Parathyroid adenoma (tissue), 2 donors: ENCODE measurements around the gene MYO5B.
"Not testable (repeated sequence)": the region's sequence is repeated elsewhere in the genome, so short reads cannot be mapped to it uniquely, and the experiment has no call there.

Experiments used
- H2AFZ ChIP-seq: fragments of 300-600 bp; sonication (generic); one replicate; pipeline ENCODE4 v1.7.0; 2017; ENCODE audit warnings: antibody characterized with exemption, mild to moderate bottlenecking
- H3K27ac ChIP-seq: fragments of 300-600 bp; sonication (generic); one replicate; pipeline ENCODE4 v1.7.0; 2017
- H3K27me3 ChIP-seq: fragments of 300-600 bp; sonication (generic); one replicate; pipeline ENCODE4 v1.7.0; 2017; ENCODE audit warnings: low read length; ENCODE audit not compliant: control insufficient read depth, insufficient read depth
- H3K36me3 ChIP-seq: fragments of 300-600 bp; sonication (generic); one replicate; pipeline ENCODE4 v1.7.0; 2017; ENCODE audit warnings: low read length; ENCODE audit not compliant: control insufficient read depth, insufficient read depth
- H3K4me1 ChIP-seq: fragments of 300-600 bp; sonication (generic); one replicate; pipeline ENCODE4 v1.7.0; 2017; ENCODE audit warnings: control low read depth
- H3K4me2 ChIP-seq: fragments of 300-600 bp; sonication (generic); one replicate; pipeline ENCODE4 v1.7.0; 2017; ENCODE audit warnings: low read length
- H3K4me3 ChIP-seq: fragments of 300-600 bp; sonication (generic); one replicate; pipeline ENCODE4 v1.7.0; 2017; ENCODE audit warnings: low read depth, low read length
- H3K79me2 ChIP-seq: fragments of 300-600 bp; sonication (generic); one replicate; pipeline ENCODE4 v1.7.0; 2017; ENCODE audit warnings: control low read depth
- H3K9ac ChIP-seq: fragments of 300-600 bp; sonication (generic); one replicate; pipeline ENCODE4 v1.7.0; 2017; ENCODE audit warnings: mild to moderate bottlenecking
- H3K9me3 ChIP-seq: fragments of 300-600 bp; sonication (generic); one replicate; pipeline ENCODE4 v1.7.0; 2017; ENCODE audit warnings: low read length; ENCODE audit not compliant: control insufficient read depth
- CTCF ChIP-seq: fragments of 300-600 bp; sonication (generic); IDR thresholded peaks from one replicate; pipeline ENCODE4 v1.7.0; 2017; ENCODE audit warnings: antibody characterized with exemption, mild to moderate bottlenecking
- donor health status: primary hyperparathyroidism.

MYO5B gene

DNA sequence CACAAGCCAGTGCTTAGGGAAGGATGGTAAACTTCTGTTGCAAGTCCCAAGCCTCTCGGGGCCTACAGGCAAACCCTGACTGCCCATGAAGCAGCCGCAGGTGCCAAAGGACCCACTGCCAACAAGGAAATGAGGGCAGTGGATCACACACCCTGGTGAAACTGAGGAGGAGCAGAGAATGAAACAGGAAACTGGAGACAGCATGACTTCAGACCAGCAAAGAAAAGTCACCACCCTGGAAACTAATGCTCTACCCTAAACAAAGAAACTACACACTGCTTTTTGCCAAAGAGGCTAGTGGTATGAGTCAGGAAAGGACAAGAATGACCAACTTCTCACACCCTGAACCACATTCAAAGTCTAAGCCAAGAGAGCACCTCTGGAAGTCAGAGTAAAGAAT lies 97.2 kb downstream of the MYO5B start:
- Histone ChIP-seq H2AFZ (no peak overlapping the region), H3K9ac (no peak overlapping the region), H3K4me3 (no peak overlapping the region), H3K36me3 (no peaks in the 10 kb centered on the region), H3K4me2 (no peak overlapping the region), H3K4me1 (peaks cover 11% of the 10 kb centered on the region), H3K27ac (no peak overlapping the region), H3K27me3 (no peaks in the 10 kb centered on the region), H3K79me2 (peaks cover 7% of the 10 kb centered on the region), H3K9me3 (no peaks in the 10 kb centered on the region)
- TF ChIP-seq CTCF = no peak

GRCh38 chr18:50096766-50097435 lies 98.0 kb downstream of the MYO5B start:
- Histone ChIP-seq H3K27ac (no peak overlapping the region), H3K79me2 (peaks cover 7% of the 10 kb centered on the region), H3K4me1 (peaks cover 15% of the 10 kb centered on the region), H3K9ac (no peak overlapping the region), H3K36me3 (no peaks in the 10 kb centered on the region), H3K4me3 (no peak overlapping the region), H3K27me3 (no peaks in the 10 kb centered on the region), H2AFZ (no peak overlapping the region), H3K4me2 (no peak overlapping the region), H3K9me3 (no peaks in the 10 kb centered on the region)
- TF ChIP-seq CTCF = no peak

DNA sequence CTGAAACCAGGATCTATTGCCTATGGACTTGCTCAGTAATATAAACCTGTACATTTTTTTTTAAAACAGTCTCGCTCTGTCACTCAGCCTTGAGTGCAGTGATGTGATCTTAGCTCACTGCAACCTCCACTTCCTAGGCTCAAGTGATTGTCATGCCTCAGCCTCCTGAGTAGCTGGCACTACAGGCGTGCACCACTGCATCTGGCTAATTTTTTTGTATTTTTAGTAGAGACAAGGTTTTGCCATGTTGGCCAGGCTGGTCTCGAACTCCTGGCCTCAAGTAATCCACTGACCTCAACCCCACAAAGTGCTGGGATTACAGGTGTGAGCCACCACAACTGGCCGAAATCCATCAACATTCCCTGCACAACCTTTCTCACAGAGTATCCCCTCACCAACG lies 100.2 kb downstream of the MYO5B start:
- peaks cover 17% of the 10 kb centered on the region for H3K79me2 ChIP-seq
- not testable (repeated sequence) for H3K27ac ChIP-seq, H3K4me2 ChIP-seq, H2AFZ ChIP-seq, H3K9ac ChIP-seq, H3K9me3 ChIP-seq, H3K27me3 ChIP-seq, H3K36me3 ChIP-seq, H3K4me3 ChIP-seq
- H3K4me1 ChIP-seq = peaks cover 20% of the 10 kb centered on the region

GRCh38 chr18:50094221-50094773 lies 100.7 kb downstream of the MYO5B start:
- no peak overlapping the region for H3K9ac ChIP-seq
- TF ChIP-seq CTCF = no peak
- H3K36me3 ChIP-seq = no peaks in the 10 kb centered on the region
- H2AFZ ChIP-seq = no peak overlapping the region
- H3K4me1 ChIP-seq = peaks cover 20% of the 10 kb centered on the region
- H3K4me3 ChIP-seq = no peak overlapping the region
- H3K27ac ChIP-seq = no peak overlapping the region
- no peaks in the 10 kb centered on the region for H3K27me3 ChIP-seq
- H3K4me2 ChIP-seq = no peak overlapping the region
- peaks cover 16% of the 10 kb centered on the region for H3K79me2 ChIP-seq
- no peaks in the 10 kb centered on the region for H3K9me3 ChIP-seq

DNA sequence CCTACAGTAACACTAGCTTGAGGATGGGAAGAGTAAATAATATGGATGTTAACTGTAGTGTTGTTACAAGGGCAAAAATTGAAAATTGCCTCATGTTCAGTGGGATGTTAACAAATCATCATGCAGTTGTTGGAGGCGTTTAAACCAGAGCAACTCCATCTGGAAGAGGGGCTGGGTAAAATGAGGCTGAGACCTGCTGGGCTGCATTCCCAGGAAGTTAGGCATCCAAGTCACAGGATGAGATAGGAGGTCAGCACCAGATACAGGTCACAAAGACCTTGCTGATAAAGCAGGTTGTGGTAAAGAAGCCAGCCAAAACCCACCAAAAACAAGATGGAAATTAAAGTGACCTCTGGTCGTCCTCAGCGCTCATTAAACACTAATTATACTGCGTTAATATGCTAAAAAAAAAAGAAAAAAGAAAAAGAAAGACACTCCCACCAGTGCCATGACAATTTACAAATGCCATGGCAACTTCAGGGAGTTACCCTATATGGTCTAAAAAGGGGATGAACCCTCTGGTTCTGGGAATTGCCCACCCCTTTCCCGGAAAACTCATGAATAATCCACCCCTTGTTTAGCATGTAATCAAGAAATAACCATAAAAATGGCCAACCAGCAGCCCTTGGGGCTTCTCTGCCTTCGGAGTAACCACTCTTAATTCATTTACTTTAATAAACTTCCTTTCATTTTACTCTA lies 101.4 kb downstream of the MYO5B start:
- H3K4me3 ChIP-seq = no peak overlapping the region
- no peak overlapping the region for H3K9ac ChIP-seq
- TF ChIP-seq CTCF = no peak

More for the DNA sequence above, 101.4 kb downstream of the MYO5B start:
- Histone ChIP-seq H3K4me2 (no peak overlapping the region), H3K79me2 (peaks cover 13% of the 10 kb centered on the region), H3K27me3 (no peaks in the 10 kb centered on the region), H3K4me1 (peaks cover 20% of the 10 kb centered on the region), H2AFZ (no peak overlapping the region), H3K9me3 (no peaks in the 10 kb centered on the region), H3K36me3 (no peaks in the 10 kb centered on the region), H3K27ac (no peak overlapping the region)
